Measurements from ENCODE around the gene B3GNT5. TPM values are rescaled to one million over a fixed set of nuclear protein-coding genes. Genes with fewer than 3 reads are reported as not detected.

Gene B3GNT5
- total RNA-seq, 1 donor: 37.6 TPM

GRCh38 chr3:183266454-183266853 lies 13.4 kb downstream of the B3GNT5 start:
- no peak overlapping the region for H3K4me3 ChIP-seq (ENCODE audit: low read length)
- no peaks in the 10 kb centered on the region for H3K9me3 ChIP-seq (ENCODE audit: low read depth, low read length)
- H3K4me1 ChIP-seq (ENCODE audit: insufficient read depth, low read length): peaks cover 6% of the 10 kb centered on the region
- H3K27me3 ChIP-seq (ENCODE audit: insufficient read depth, low read length): no peaks in the 10 kb centered on the region

GRCh38 chr3:183267140-183267539 lies 14.1 kb downstream of the B3GNT5 start:
- no peaks in the 10 kb centered on the region for H3K9me3 ChIP-seq (ENCODE audit: low read depth, low read length)
- peaks cover 6% of the 10 kb centered on the region for H3K4me1 ChIP-seq (ENCODE audit: insufficient read depth, low read length)
- no peak overlapping the region for H3K4me3 ChIP-seq (ENCODE audit: low read length)
- H3K27me3 ChIP-seq (ENCODE audit: insufficient read depth, low read length): no peaks in the 10 kb centered on the region

- H3K27me3 ChIP-seq (ENCODE audit: insufficient read depth, low read length): no peaks in the 10 kb centered on the region
- no peaks in the 10 kb centered on the region for H3K9me3 ChIP-seq (ENCODE audit: low read depth, low read length)
- H3K4me1 ChIP-seq (ENCODE audit: insufficient read depth, low read length): peaks cover 6% of the 10 kb centered on the region
- H3K4me3 ChIP-seq (ENCODE audit: low read length): no peak overlapping the region
Measured at GRCh38 chr3:183268366-183268765, 15.3 kb downstream of the B3GNT5 start.

- no peaks in the 10 kb centered on the region for H3K27me3 ChIP-seq (ENCODE audit: insufficient read depth, low read length)
- no peaks in the 10 kb centered on the region for H3K9me3 ChIP-seq (ENCODE audit: low read depth, low read length)
- peaks cover 6% of the 10 kb centered on the region for H3K4me1 ChIP-seq (ENCODE audit: insufficient read depth, low read length)
- H3K4me3 ChIP-seq (ENCODE audit: low read length): no peak overlapping the region
Measured at GRCh38 chr3:183269345-183269744, 16.3 kb downstream of the B3GNT5 start.

- Histone ChIP-seq H3K9me3 (ENCODE audit: low read depth, low read length) (no peaks in the 10 kb centered on the region), H3K4me3 (ENCODE audit: low read length) (no peak overlapping the region), H3K27me3 (ENCODE audit: insufficient read depth, low read length) (no peaks in the 10 kb centered on the region), H3K4me1 (ENCODE audit: insufficient read depth, low read length) (peaks cover 9% of the 10 kb centered on the region)
Measured at GRCh38 chr3:183270344-183270743, 17.3 kb downstream of the B3GNT5 start.

GRCh38 chr3:183272142-183272541 lies 19.1 kb downstream of the B3GNT5 start:
- Histone ChIP-seq H3K4me1 (ENCODE audit: insufficient read depth, low read length) (peaks cover 13% of the 10 kb centered on the region), H3K27me3 (ENCODE audit: insufficient read depth, low read length) (no peaks in the 10 kb centered on the region), H3K9me3 (ENCODE audit: low read depth, low read length) (no peaks in the 10 kb centered on the region), H3K4me3 (ENCODE audit: low read length) (no peak overlapping the region)

GRCh38 chr3:183272791-183273190 lies 19.7 kb downstream of the B3GNT5 start:
- H3K4me1 ChIP-seq (ENCODE audit: insufficient read depth, low read length): peaks cover 13% of the 10 kb centered on the region
- H3K27me3 ChIP-seq (ENCODE audit: insufficient read depth, low read length): no peaks in the 10 kb centered on the region
- no peak overlapping the region for H3K4me3 ChIP-seq (ENCODE audit: low read length)
- no peaks in the 10 kb centered on the region for H3K9me3 ChIP-seq (ENCODE audit: low read depth, low read length)

- Histone ChIP-seq H3K9me3 (ENCODE audit: low read depth, low read length) (no peaks in the 10 kb centered on the region), H3K4me1 (ENCODE audit: insufficient read depth, low read length) (peaks cover 13% of the 10 kb centered on the region), H3K4me3 (ENCODE audit: low read length) (no peak overlapping the region), H3K27me3 (ENCODE audit: insufficient read depth, low read length) (no peaks in the 10 kb centered on the region)
Measured at GRCh38 chr3:183274609-183275008, 21.6 kb downstream of the B3GNT5 start.

- no peaks in the 10 kb centered on the region for H3K9me3 ChIP-seq (ENCODE audit: low read depth, low read length)
- no peaks in the 10 kb centered on the region for H3K27me3 ChIP-seq (ENCODE audit: insufficient read depth, low read length)
- no peak overlapping the region for H3K4me3 ChIP-seq (ENCODE audit: low read length)
- peaks cover 13% of the 10 kb centered on the region for H3K4me1 ChIP-seq (ENCODE audit: insufficient read depth, low read length)
Measured at GRCh38 chr3:183275418-183275817, 22.4 kb downstream of the B3GNT5 start.

GRCh38 chr3:183275937-183276336 lies 22.9 kb downstream of the B3GNT5 start:
- H3K9me3 ChIP-seq (ENCODE audit: low read depth, low read length): no peaks in the 10 kb centered on the region
- no peaks in the 10 kb centered on the region for H3K27me3 ChIP-seq (ENCODE audit: insufficient read depth, low read length)
- no peak overlapping the region for H3K4me3 ChIP-seq (ENCODE audit: low read length)
- H3K4me1 ChIP-seq (ENCODE audit: insufficient read depth, low read length): peaks cover 13% of the 10 kb centered on the region

GRCh38 chr3:183277260-183277659 lies 24.2 kb downstream of the B3GNT5 start:
- no peaks in the 10 kb centered on the region for H3K27me3 ChIP-seq (ENCODE audit: insufficient read depth, low read length)
- H3K4me1 ChIP-seq (ENCODE audit: insufficient read depth, low read length): peaks cover 13% of the 10 kb centered on the region
- no peak overlapping the region for H3K4me3 ChIP-seq (ENCODE audit: low read length)
- H3K9me3 ChIP-seq (ENCODE audit: low read depth, low read length): no peaks in the 10 kb centered on the region

- Histone ChIP-seq H3K27me3 (ENCODE audit: insufficient read depth, low read length) (no peaks in the 10 kb centered on the region), H3K4me3 (ENCODE audit: low read length) (no peak overlapping the region), H3K9me3 (ENCODE audit: low read depth, low read length) (no peaks in the 10 kb centered on the region), H3K4me1 (ENCODE audit: insufficient read depth, low read length) (peaks cover 13% of the 10 kb centered on the region)
Measured at GRCh38 chr3:183278479-183279088, 25.5 kb downstream of the B3GNT5 start.

- Histone ChIP-seq H3K4me1 (ENCODE audit: insufficient read depth, low read length) (peaks cover 13% of the 10 kb centered on the region), H3K27me3 (ENCODE audit: insufficient read depth, low read length) (no peaks in the 10 kb centered on the region), H3K9me3 (ENCODE audit: low read depth, low read length) (no peaks in the 10 kb centered on the region), H3K4me3 (ENCODE audit: low read length) (no peak overlapping the region)
Measured at GRCh38 chr3:183279371-183279770, 26.3 kb downstream of the B3GNT5 start.

- no peak overlapping the region for H3K4me3 ChIP-seq (ENCODE audit: low read length)
- H3K9me3 ChIP-seq (ENCODE audit: low read depth, low read length): no peaks in the 10 kb centered on the region
- no peaks in the 10 kb centered on the region for H3K27me3 ChIP-seq (ENCODE audit: insufficient read depth, low read length)
- H3K4me1 ChIP-seq (ENCODE audit: insufficient read depth, low read length): peaks cover 14% of the 10 kb centered on the region
Measured at GRCh38 chr3:183281126-183281797, 28.2 kb downstream of the B3GNT5 start.

- peaks cover 22% of the 10 kb centered on the region for H3K4me1 ChIP-seq (ENCODE audit: insufficient read depth, low read length)
- H3K9me3 ChIP-seq (ENCODE audit: low read depth, low read length): no peaks in the 10 kb centered on the region
- H3K27me3 ChIP-seq (ENCODE audit: insufficient read depth, low read length): no peaks in the 10 kb centered on the region
- no peak overlapping the region for H3K4me3 ChIP-seq (ENCODE audit: low read length)
Measured at GRCh38 chr3:183283886-183284285, 30.8 kb downstream of the B3GNT5 start.

- H3K9me3 ChIP-seq (ENCODE audit: low read depth, low read length): no peaks in the 10 kb centered on the region
- H3K27me3 ChIP-seq (ENCODE audit: insufficient read depth, low read length): no peaks in the 10 kb centered on the region
- H3K4me3 ChIP-seq (ENCODE audit: low read length): no peak overlapping the region
- peaks cover 22% of the 10 kb centered on the region for H3K4me1 ChIP-seq (ENCODE audit: insufficient read depth, low read length)
Measured at GRCh38 chr3:183284570-183284969, 31.5 kb downstream of the B3GNT5 start.

All from mononuclear cell (primary cell).